Measurements from ENCODE around the gene CORO2A. TPM values are rescaled to one million over a fixed set of nuclear protein-coding genes. Genes with fewer than 3 reads are reported as not detected.

Gene CORO2A
- total and polyA plus RNA-seq, 2 of the 8 experiments (the other 6 are each of a cell fraction or from before 2014, with no cell fraction given): 13.7 to 27.9 TPM

- TF ChIP-seq RXRA (IDR thresholded peaks at IDR 0.05; ENCODE audit: insufficient read depth, low read depth, low read length) (no peak), SIX5 (IDR thresholded peaks at IDR 0.05; ENCODE audit: low read depth, low read length) (no peak), GTF2F1 (IDR thresholded peaks at IDR 0.05; ENCODE audit: borderline replicate concordance, low read depth, low read length) (no peak), NRF1 (IDR thresholded peaks at IDR 0.05; ENCODE audit: low read depth, low read length) (no peak), SP2 (IDR thresholded peaks at IDR 0.05; ENCODE audit: low read length) (no peak), EGR1 (IDR thresholded peaks at IDR 0.05; ENCODE audit: borderline replicate concordance, low read depth, low read length) (no peak; the same call in 1 of the 2 replicates), MAFK (IDR thresholded peaks at IDR 0.05; ENCODE audit: low read depth, low read length) (no peak), POLR2AphosphoS5 (IDR thresholded peaks at IDR 0.05; ENCODE audit: low read depth, low read length) (no peak), SIN3A (conservative IDR thresholded peaks at IDR 0.05 in 1 of 2, IDR thresholded peaks at IDR 0.05 in 1 of 2; ENCODE audit: low read depth in 1 of 2, low read length in 2 of 2) (no peak; a peak in 1 of 4 replicates), ATF2 (IDR thresholded peaks at IDR 0.05; ENCODE audit: low read length) (no peak), GABPA (IDR thresholded peaks at IDR 0.05; ENCODE audit: borderline replicate concordance, insufficient read depth, low read length) (0 out of 2 replicates have a peak, but pooled peaks have one; percentile 24), SP4 (IDR thresholded peaks at IDR 0.05; ENCODE audit: low read length) (no peak), RFX5 (IDR thresholded peaks at IDR 0.05; ENCODE audit: borderline replicate concordance, low read depth, low read length) (no peak), ASH2L (IDR thresholded peaks at IDR 0.05; ENCODE audit: low read length) (peak; percentile 83), USF2 (IDR thresholded peaks at IDR 0.05; ENCODE audit: low read length) (no peak), E2F6 (IDR thresholded peaks at IDR 0.05) (peak; percentile 98), SRF (IDR thresholded peaks at IDR 0.05; ENCODE audit: low read depth, low read length) (no peak), SUZ12 (IDR thresholded peaks at IDR 0.05; ENCODE audit: low read length) (no peak; the same call in 1 of the 2 replicates), BRCA1 (IDR thresholded peaks at IDR 0.05; ENCODE audit: low read depth, low read length) (no peak), KDM4A (IDR thresholded peaks at IDR 0.05; ENCODE audit: low read depth, low read length, severe bottlenecking) (peak; percentile 87)
These were observed 73.5 kb downstream of the CORO2A start, which contains the start of gene TRIM14 (continued) for GRCh38 chr9:98118640-98119601.
